Measurements from ENCODE around the gene CCDC179.

The CCDC179 gene

GRCh38 chr11:22798901-22799300, 61.4 kb downstream of the CCDC179 start:
- no peaks in the 10 kb centered on the region for H3K9me3 ChIP-seq
- TF ChIP-seq CTCF (IDR thresholded peaks at IDR 0.05), result no peak

GRCh38 chr11:22797047-22797446, 63.2 kb downstream of the CCDC179 start:
- no peak for TF ChIP-seq CTCF (IDR thresholded peaks at IDR 0.05)
- peaks cover 14 to 31% of the 10 kb centered on the region in 2 experiments for H3K4me1 ChIP-seq (ENCODE audit: control insufficient read depth in 1 of 2, insufficient read depth in 1 of 2, low read depth in 1 of 2, low read length in 1 of 2)

More at GRCh38 chr11:22798901-22799300, 61.4 kb downstream of the CCDC179 start:
- Histone ChIP-seq H3K36me3 (no peaks in the 10 kb centered on the region), H3K4me1 (ENCODE audit: control insufficient read depth in 1 of 2, insufficient read depth in 1 of 2, low read depth in 1 of 2, low read length in 1 of 2) (peaks cover 6 to 12% of the 10 kb centered on the region in 2 experiments), H3K27ac (no peak overlapping the region), H3K4me3 (ENCODE audit: low read depth in 1 of 2, low read length in 1 of 2) (no peak overlapping the region), H3K27me3 (peaks cover 34% of the 10 kb centered on the region)

More at GRCh38 chr11:22797047-22797446, 63.2 kb downstream of the CCDC179 start:
- no peak overlapping the region for H3K4me3 ChIP-seq (ENCODE audit: low read depth in 1 of 2, low read length in 1 of 2)
- H3K36me3 ChIP-seq, result no peaks in the 10 kb centered on the region
- H3K9me3 ChIP-seq, result no peaks in the 10 kb centered on the region
- no peak overlapping the region for H3K27ac ChIP-seq
- H3K27me3 ChIP-seq, result peaks cover 21% of the 10 kb centered on the region
